ENCODE data around the gene LSAMP.

LSAMP gene

GRCh38 chr3:116032176-116032575 lies 413.1 kb downstream of the LSAMP start:
- no peak overlapping the region for H3K4me3 ChIP-seq (ENCODE audit: low read depth, low read length)
- no peak for DNase-seq (ENCODE audit: low read depth)
- no peak for TF ChIP-seq CTCF (conservative IDR thresholded peaks at IDR 0.05; ENCODE audit: low read depth, low read length)

GRCh38 chr3:116030131-116030850 lies 415.0 kb downstream of the LSAMP start:
- no peak overlapping the region for H3K4me3 ChIP-seq (ENCODE audit: low read depth, low read length)
- TF ChIP-seq CTCF (conservative IDR thresholded peaks at IDR 0.05; ENCODE audit: low read depth, low read length) = no peak
- no peak for DNase-seq (ENCODE audit: low read depth)

- H3K4me3 ChIP-seq (ENCODE audit: low read depth, low read length) = no peak overlapping the region
- no peak for DNase-seq (ENCODE audit: low read depth)
- TF ChIP-seq CTCF (conservative IDR thresholded peaks at IDR 0.05; ENCODE audit: low read depth, low read length) = no peak
Observed at GRCh38 chr3:116029266-116029665, 416.0 kb downstream of the LSAMP start.

GRCh38 chr3:116028157-116028556 lies 417.1 kb downstream of the LSAMP start:
- no peak overlapping the region for H3K4me3 ChIP-seq (ENCODE audit: low read depth, low read length)
- TF ChIP-seq CTCF (conservative IDR thresholded peaks at IDR 0.05; ENCODE audit: low read depth, low read length) = no peak
- DNase-seq (ENCODE audit: low read depth) = no peak

- no peak for DNase-seq (ENCODE audit: low read depth)
- H3K4me3 ChIP-seq (ENCODE audit: low read depth, low read length) = no peak overlapping the region
- no peak for TF ChIP-seq CTCF (conservative IDR thresholded peaks at IDR 0.05; ENCODE audit: low read depth, low read length)
Observed at GRCh38 chr3:116020989-116021388, 424.3 kb downstream of the LSAMP start.

GRCh38 chr3:116020495-116020894 lies 424.8 kb downstream of the LSAMP start:
- H3K4me3 ChIP-seq (ENCODE audit: low read depth, low read length) = no peak overlapping the region
- DNase-seq (ENCODE audit: low read depth) = no peak
- TF ChIP-seq CTCF (conservative IDR thresholded peaks at IDR 0.05; ENCODE audit: low read depth, low read length) = no peak

GRCh38 chr3:116019254-116019763 lies 426.0 kb downstream of the LSAMP start:
- DNase-seq (ENCODE audit: low read depth) = no peak
- no peak for TF ChIP-seq CTCF (conservative IDR thresholded peaks at IDR 0.05; ENCODE audit: low read depth, low read length)

More at GRCh38 chr3:116019254-116019763, 426.0 kb downstream of the LSAMP start:
- no peak overlapping the region for H3K4me3 ChIP-seq (ENCODE audit: low read depth, low read length)
